GM18498 (cell line): ENCODE data around the gene TOM1L2.
A peak's percentile ranks its signal among the peaks of the same experiment; 100 is the strongest.

ENCODE experiments used
- ATAC-seq: cut with Tn5 transposase; IDR thresholded peaks from one replicate; pipeline ENCODE4 v1.9.1; 2021; ENCODE audit warnings: mild to moderate bottlenecking, moderate library complexity; ENCODE audit not compliant: unreplicated experiment

Gene TOM1L2

DNA sequence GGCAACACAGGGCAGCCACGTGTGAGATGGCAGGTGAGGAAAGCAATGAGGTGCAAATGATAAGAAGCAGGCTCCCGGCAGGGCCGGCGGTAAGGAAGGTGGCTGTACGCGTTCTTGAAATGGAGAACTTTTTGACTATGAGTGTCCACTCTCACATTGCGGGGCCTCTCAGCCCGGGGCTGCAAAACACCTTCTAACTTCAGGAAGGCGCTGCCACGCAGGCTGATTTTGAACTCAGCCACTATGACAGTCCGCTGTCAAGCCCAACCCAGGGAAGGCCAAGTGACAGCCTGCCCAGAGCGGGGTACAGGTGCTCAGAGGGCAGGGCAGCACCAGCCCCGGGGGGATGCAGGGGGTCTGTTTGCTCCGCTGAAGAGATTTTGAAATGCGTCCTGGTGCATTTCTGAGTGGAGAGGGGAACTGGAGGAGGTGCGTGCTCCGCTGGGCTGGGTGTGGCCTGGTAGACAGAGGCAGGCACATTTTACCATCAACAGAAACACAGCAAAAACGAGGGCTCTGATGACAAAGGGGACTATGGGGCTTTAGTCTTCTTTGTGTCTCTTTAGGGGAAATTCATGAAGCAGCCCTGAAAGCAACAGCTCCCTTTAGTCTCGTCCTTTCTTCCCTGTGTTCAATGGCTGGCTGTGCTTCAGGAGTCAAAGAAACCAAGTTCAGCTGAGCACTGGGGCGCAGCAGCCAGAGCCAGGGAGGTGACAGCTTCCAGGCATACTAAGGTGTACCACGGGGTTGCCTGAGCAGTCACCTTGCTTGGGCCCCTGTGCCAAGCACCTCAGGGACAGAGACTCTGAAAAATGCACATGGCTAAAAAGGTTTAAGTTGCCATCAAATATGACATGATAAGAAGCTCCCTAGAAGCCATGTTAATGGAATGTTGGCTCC is 120.8 kb downstream of the TOM1L2 start:
- ATAC-seq: no peak

DNA sequence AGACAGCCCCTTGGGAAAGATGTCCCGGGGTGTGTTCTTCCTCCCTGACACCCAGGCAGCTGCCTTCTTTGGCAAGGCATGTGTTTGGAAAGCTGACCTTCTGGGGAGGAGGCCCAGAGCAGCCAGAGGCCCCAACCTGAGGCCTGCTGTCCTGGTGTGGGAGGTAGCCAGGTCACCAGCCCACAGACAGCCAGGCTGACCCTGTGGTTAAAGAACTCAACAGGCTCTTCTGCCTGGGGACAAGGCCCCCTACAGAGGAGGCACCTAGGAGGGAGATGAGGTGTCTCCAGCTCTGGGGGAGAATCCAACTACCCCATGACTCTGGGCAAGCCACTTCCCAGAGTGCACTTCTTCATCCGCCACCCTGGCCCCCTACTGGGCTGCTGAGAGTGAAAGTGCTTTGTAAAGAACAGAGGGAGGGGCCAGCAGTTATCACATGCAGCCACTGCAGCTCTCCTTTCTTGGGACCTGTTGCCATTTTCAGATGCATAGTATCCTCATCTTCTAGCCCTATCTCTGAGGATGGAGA is 122.3 kb downstream of the TOM1L2 start:
- ATAC-seq: no peak

GRCh38 chr17:17849147-17849820 is 122.9 kb downstream of the TOM1L2 start:
- ATAC-seq: peak; percentile 61

GRCh38 chr17:17848311-17849082 is 123.7 kb downstream of the TOM1L2 start:
- ATAC-seq: no peak

DNA sequence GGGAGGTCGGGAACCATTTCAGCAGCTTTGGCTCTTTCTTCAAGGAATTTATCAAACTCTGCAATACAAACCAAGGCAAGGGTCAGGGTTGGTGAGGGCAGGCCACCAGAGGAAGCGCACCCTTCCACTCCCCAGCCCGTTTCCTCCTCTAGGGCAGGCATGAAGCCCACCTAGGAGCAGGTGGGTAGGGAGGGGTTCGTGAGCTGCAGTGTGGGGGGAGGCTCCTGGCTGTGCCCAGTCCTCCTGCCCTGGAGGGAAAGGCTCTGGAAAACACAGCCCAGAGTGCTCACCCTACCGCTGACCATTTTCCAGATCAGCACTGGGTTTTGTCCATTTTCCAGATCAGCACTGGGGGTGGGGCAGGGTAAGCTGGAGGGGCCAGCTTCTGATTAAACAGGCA is 124.5 kb downstream of the TOM1L2 start:
- ATAC-seq: no peak

DNA sequence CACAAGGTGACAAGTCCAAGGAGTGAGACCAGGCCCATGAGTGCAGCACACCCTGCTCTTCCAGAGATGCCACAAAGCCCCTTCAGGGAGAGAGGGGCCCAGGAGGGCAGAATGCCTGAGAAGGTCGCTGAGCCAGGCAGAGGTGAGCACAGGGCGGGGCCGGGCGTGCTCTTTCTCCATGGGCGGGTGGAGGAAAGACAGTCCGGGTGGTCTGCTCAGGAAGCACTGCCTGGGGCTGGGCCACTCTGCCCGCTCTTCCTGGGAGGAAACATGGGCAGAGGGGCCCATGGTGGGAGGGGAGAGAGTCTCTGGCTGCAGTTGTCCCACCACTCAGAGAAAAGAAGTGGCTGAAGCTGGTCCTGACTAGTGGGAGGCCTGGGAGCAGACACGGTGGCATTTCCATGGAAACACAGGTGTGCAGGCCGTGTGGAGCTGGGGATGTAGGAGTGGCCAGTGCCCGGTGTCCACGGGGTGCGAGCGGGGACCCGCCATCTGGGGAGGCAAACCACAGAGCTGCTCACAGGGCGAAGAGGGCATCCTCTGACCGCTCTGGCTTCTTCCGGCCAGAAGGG is 125.0 kb downstream of the TOM1L2 start:
- ATAC-seq: no peak

DNA sequence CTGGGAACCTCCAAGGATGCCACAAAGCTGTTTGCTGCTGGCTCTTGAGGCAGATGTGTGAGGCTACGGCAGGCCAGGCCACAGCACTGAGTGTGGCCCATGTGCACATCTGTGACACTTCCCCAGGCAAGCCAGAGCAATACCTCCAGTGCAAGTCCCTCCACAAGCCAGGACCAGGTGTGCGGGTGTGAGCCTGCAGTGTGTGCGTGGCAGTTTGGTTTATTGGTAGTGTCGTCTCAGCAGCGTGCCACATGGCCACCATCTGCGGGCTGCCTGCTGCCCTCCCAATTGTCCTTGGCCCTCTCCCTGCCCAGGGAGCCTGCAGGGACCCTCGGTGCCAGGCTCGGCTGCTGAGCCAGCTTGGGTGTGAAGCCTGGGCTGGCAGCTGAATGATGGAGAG is 125.6 kb downstream of the TOM1L2 start:
- ATAC-seq: no peak

- ATAC-seq: no peak
These were observed 126.2 kb downstream of the TOM1L2 start for GRCh38 chr17:17846003-17846402.

DNA sequence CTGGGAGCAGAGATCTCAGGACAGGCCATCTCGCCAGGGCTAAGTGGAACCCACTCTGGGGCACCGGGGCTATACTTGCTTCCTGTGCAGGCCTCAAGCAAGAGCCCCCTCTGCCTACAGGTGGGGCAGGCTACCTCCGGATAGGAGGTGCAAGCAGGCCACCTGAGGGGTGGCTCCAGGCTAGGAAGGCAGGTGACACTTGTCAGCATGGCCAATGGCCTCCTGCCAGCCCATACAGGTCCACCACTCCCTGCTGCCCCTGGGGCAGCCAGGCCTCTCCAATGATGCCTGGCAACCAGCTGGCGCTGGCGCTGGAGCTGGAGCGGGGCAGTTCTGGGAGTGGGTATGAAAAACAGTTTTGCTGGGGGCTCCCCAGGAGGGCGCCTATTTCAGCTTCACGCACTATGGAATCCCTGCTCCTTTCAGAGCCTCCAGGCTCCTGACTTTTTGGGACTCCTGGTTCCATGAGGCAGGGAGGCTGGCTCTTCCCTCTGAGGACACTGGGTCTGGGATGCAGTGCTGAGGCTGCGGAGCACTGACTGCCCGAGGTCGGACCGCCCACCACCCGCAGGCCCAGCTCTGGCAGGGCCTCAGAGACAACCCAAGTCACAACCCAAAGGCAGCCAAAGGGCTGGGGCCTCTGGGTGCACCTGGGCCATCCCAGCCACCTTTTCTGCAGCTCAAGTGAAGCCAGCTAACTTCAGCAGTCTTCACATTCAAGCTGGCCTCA is 127.0 kb downstream of the TOM1L2 start:
- no peak for ATAC-seq

DNA sequence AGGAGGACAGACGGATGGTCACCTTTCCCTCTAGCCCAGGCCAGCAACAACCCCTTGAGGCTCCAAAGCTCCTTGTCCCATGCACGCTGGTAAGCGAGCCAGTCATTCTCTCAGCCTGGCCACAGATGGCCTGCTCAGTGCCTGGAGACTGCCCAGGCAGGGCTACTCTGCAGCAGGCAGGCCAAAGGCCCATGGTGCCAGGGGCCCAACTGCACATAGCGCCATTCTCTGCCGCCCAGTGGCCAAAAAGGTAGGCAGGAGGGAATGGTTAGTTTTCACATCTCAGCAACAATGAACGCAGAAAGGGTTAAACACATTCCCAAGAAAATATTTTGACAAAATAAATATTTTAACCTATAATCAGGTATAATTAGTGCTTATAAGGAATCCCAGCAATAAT is 127.7 kb downstream of the TOM1L2 start:
- no peak for ATAC-seq

DNA sequence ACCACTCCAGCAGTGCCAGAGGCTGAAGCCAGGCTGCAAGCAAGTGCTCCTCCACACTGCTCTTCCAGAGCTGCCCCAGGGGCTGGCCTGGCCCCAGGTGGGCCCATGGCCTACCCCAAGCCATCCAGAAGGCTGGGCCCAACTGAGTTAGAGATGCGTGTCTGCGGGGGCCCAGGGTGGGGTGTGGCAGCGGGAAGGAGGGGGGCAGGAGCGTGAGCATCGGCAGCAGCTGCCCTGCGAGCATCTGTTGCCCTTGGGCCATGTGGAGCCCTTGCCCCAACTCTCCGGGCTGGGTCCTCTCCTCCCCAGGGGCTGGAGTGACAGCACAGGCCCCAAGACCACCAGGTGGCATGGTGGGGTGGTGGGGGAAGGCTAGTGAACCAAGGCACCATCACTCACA is 128.1 kb downstream of the TOM1L2 start:
- no peak for ATAC-seq

DNA sequence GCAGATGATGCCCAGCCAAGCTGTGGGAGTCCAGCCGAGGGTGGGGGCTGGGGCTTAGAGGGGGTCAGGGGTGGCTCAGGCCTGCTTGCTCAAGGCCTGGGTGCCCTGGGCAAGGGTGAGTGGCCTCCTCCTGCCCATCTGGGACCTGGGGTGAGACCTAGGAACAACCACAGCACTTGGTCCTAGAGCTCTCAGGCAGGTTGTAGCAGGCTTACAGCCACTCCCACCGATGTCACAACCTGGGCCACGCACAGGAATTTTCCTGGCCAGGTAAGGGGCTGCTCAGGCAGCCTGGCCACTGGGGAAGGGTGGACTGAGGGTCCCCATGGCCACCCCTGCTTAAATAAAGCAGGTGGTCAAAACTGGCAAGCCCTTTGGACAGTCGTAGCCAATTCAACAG is 129.1 kb downstream of the TOM1L2 start:
- no peak for ATAC-seq

- ATAC-seq: no peak
These were observed 129.9 kb downstream of the TOM1L2 start for GRCh38 chr17:17842111-17842876.

- no peak for ATAC-seq
These were observed 130.6 kb downstream of the TOM1L2 start for GRCh38 chr17:17841601-17842025.

GRCh38 chr17:17840751-17841591 is 131.2 kb downstream of the TOM1L2 start:
- no peak for ATAC-seq

GRCh38 chr17:17839791-17840707 is 132.2 kb downstream of the TOM1L2 start:
- peak; percentile 60 for ATAC-seq
